SK-N-MC (cell line): Measurements from ENCODE around the gene MOV10L1.

Source experiments
- DNase-seq: peaks from one replicate; pipeline ENCODE4 v3.0.0-alpha.2; 2011; ENCODE audit warnings: low read depth, low spot score
- H3K27ac ChIP-seq: fragments of 200-600 bp; sonication (generic); 2 replicates; pipeline ENCODE4 v1.5.1; 2016; ENCODE audit warnings: mixed run types
- H3K36me3 ChIP-seq: fragments of 200-600 bp; sonication (generic); 2 replicates; pipeline ENCODE4 v1.6.1; 2017; ENCODE audit warnings: antibody characterized with exemption, low read length, mixed read lengths; ENCODE audit not compliant: insufficient read depth
- H3K4me3 ChIP-seq: fragments of 200-600 bp; sonication (generic); 2 replicates; pipeline ENCODE4 v1.5.1; 2016
- H3K9ac ChIP-seq: fragments of 200-600 bp; sonication (generic); 2 replicates; pipeline ENCODE4 v1.8.0; 2017; ENCODE audit warnings: mixed run types, mixed read lengths; ENCODE audit not compliant: insufficient read length
- H3K9me3 ChIP-seq: fragments of 200-600 bp; sonication (generic); 2 replicates; pipeline ENCODE4 v1.6.1; 2017; ENCODE audit warnings: low read depth, mild to moderate bottlenecking, antibody characterized with exemption, low read length, moderate library complexity, mixed read lengths
- EZH2 ChIP-seq: fragments of 200-600 bp; sonication (generic); IDR thresholded peaks from one replicate; pipeline ENCODE4 v1.6.1; 2017; ENCODE audit warnings: antibody characterized with exemption
- FOXP2 ChIP-seq: optimal IDR thresholded peaks from 2 replicates; pipeline ENCODE3; 2011; ENCODE audit warnings: mild to moderate bottlenecking, moderate library complexity; ENCODE audit not compliant: insufficient read depth; ENCODE audit errors: extremely low read length, control extremely low read depth
- POLR2AphosphoS5 ChIP-seq: IDR thresholded peaks from 2 replicates; pipeline ENCODE4 v1.6.1; 2012; ENCODE audit warnings: mild to moderate bottlenecking, low read depth, low read length, borderline replicate concordance

MOV10L1 gene

GRCh38 chr22:50057278-50058060 lies 32.3 kb upstream of the MOV10L1 start:
- H3K36me3 ChIP-seq = no peaks in the 10 kb centered on the region
- TF ChIP-seq POLR2AphosphoS5 (no peak), EZH2 (no peak), FOXP2 (no peak)
- no peak for DNase-seq
- H3K27ac ChIP-seq = no peak overlapping the region
- H3K9me3 ChIP-seq = no peaks in the 10 kb centered on the region
- H3K4me3 ChIP-seq = no peak overlapping the region
- H3K9ac ChIP-seq = no peak overlapping the region

DNA sequence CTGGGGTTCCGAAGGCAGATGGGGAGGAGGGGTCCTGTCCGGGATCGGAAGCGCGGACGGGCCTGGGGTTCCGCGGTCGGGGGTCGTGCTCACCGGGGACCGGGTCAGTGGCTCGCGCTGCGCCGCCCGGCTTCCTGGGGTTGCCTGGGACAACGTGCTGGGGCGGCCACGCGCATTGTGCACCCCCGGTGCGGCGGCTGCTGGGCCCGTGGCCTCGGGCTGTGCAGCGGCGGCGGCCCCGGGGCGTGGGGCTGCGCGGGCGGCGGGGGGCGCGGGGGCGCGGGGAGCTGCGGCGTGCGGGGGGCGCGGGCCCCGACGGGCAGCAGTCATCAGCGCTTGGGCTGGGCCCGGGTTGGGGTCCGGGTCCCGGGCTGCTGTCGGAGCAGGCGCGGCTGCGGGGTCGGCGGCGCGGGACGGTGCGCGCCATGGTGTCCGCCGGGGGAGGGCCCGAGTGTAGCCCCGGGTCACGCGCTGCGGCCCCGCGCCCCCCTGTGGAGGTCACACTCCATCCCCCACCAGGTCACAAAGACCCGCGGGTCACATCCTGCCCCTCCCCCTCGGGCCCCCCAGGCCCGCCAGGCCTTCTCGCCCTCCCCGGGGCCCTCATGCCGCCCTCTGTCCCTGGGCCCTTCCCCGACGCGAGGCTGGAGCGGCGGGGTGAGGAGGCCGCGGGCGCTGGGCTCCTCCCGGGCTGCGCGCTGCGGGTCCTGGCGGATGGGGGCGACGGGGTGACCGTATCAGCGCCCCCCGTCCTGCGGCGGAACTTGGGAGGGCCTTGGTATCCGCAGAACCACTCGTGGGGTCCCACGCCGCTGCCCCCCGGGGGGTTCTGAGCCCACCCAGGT lies 31.5 kb upstream of the MOV10L1 start, which contains the start of gene TTLL8:
Gene TTLL8 (minus strand): TSS at position 238 of the 845 bp plus-strand sequence.
- DNase-seq = no peak
- H3K4me3 ChIP-seq = peak within 1 kb of the TSS; percentile 14
- TF ChIP-seq POLR2AphosphoS5 = no peak
- no peak for TF ChIP-seq EZH2
- TF ChIP-seq FOXP2 = no peak
- no peak within 1 kb of the TSS for H3K27ac ChIP-seq
- H3K36me3 ChIP-seq = no peaks in the 10 kb centered on the region
- H3K9me3 ChIP-seq = no peaks in the 10 kb centered on the region
- no peak within 1 kb of the TSS for H3K9ac ChIP-seq

DNA sequence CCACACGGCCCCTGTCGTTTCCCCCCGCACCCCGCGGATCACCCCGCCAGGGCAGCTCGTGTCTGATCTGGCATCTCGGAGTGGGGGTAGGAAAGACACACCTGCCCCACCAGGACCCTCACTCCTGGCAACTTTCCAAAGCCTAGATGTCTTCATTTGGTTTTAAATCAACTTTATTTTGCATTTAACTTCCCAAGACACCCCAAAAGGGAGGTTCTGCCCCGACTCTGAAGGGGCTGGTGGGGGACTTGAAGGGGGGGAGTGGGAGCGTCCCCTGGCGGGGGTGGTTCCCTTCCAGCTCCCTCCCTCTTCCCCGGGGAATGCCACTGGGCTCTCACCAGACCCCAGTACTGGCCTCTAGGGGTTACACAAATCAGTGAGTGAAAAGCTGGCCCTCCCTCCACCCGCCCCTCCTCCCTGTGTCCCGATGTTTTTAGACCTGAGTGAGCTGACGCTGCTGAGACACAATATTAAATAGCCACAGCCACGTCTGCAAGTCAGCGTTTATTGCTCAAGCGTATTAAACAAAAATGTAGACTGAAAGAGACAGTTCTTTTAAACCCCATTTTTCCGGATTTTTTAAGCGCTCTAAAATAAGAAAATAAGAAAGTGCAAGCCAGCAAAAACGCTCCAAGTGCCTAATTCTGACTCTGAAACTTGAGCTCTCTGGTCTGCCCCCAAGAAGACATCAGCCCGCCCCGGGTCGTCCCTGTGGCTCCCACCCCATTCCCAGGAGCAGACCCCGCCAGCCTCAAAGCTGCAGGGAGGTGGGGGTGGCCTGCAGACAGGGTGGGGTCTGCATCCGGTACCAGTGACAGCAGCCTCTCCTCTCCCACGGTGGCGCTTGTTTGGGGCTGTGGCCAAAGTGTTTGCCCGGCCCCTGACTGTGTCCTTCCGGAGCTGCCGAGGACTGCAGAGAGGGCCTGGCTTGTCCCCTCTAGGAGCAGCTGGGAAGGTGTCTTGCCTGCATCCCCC lies 30.6 kb upstream of the MOV10L1 start:
- TF ChIP-seq EZH2 (no peak), FOXP2 (no peak), POLR2AphosphoS5 (no peak)
- Histone ChIP-seq H3K4me3 (peak overlapping the region; percentile 14), H3K9me3 (no peaks in the 10 kb centered on the region), H3K36me3 (no peaks in the 10 kb centered on the region), H3K9ac (no peak overlapping the region), H3K27ac (no peak overlapping the region)
- no peak for DNase-seq

DNA sequence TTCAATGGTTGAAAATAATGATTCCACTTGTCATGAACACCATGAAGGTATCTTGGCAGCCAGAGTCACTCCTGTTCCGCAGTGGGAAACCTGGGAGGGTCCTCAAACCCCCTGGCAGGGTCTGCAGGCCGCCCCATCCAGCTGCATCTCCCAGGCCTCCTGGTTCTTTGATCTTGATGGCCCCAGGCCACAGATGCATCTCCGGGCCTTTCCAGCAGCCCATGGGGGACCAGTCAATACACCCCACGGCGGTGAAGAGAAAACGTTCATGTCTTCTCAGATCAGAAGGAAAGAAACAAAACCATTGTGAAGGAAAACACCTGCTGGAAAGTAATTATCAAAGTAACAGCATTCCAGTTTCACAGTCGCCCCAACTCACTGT lies 29.9 kb upstream of the MOV10L1 start:
- Histone ChIP-seq H3K36me3 (no peaks in the 10 kb centered on the region), H3K9me3 (no peaks in the 10 kb centered on the region), H3K27ac (no peak overlapping the region), H3K9ac (no peak overlapping the region), H3K4me3 (no peak overlapping the region)
- no peak for DNase-seq
- TF ChIP-seq EZH2 (no peak), FOXP2 (no peak), POLR2AphosphoS5 (no peak)

DNA sequence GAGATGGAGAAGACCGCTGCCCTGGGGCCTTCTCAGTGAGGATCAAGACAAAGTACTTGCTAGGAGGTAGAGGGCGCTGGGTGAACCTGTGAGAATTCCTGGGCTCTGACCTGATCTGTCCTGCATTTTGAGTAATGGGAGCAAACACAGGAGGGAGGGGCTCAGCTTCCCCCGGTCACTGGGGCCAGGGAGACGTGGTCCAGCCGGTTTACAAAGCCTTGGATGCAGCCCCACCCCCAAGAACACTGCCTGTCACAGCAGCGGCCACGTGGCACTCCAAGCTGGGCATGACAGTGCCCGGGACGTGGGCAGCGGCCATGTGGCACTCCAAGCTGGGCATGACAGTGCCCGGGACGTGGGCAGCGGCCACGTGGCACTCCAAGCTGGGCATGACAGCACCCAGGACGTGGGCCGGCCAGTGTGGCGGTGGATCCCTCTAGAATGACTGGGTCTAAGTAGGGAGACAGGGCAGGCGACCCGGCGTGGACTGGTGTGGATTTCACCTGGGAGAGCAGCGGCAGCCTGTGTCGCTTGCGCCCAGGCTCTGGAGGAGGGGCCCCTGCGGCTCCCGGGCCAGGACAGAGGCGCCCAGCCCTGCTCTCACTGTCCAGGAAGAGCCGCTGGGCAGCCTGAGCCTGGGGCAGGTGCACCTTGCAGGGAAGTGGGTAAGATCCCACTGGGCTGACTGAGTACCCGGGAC lies 29.2 kb upstream of the MOV10L1 start:
- no peaks in the 10 kb centered on the region for H3K9me3 ChIP-seq
- no peak overlapping the region for H3K4me3 ChIP-seq
- no peak for DNase-seq
- H3K36me3 ChIP-seq = no peaks in the 10 kb centered on the region
- no peak for TF ChIP-seq EZH2
- TF ChIP-seq POLR2AphosphoS5 = no peak
- TF ChIP-seq FOXP2 = no peak
- no peak overlapping the region for H3K27ac ChIP-seq
- no peak overlapping the region for H3K9ac ChIP-seq

GRCh38 chr22:50061141-50061823 lies 28.5 kb upstream of the MOV10L1 start:
- no peak overlapping the region for H3K27ac ChIP-seq
- no peak overlapping the region for H3K9ac ChIP-seq
- TF ChIP-seq POLR2AphosphoS5 = no peak
- no peak for TF ChIP-seq EZH2
- no peak for TF ChIP-seq FOXP2
- no peak for DNase-seq
- H3K4me3 ChIP-seq = no peak overlapping the region
- H3K36me3 ChIP-seq = no peaks in the 10 kb centered on the region
- no peaks in the 10 kb centered on the region for H3K9me3 ChIP-seq

GRCh38 chr22:50061824-50062355 lies 27.9 kb upstream of the MOV10L1 start:
- Histone ChIP-seq H3K36me3 (no peaks in the 10 kb centered on the region), H3K9ac (no peak overlapping the region), H3K9me3 (no peaks in the 10 kb centered on the region), H3K4me3 (no peak overlapping the region), H3K27ac (no peak overlapping the region)
- no peak for TF ChIP-seq POLR2AphosphoS5
- no peak for TF ChIP-seq EZH2
- no peak for TF ChIP-seq FOXP2
- DNase-seq = no peak
